ENCODE data around the gene ALDH2. TPM values are rescaled to one million over a fixed set of nuclear protein-coding genes. Genes with fewer than 3 reads are reported as not detected.

ALDH2 gene
- total RNA-seq, 1 donor from 2014 or later, result 59.5 TPM

GRCh38 chr12:111768159-111768895 lies 1.6 kb downstream of the ALDH2 start:
- no peaks in the 10 kb centered on the region for H3K9me3 Mint-ChIP-seq
- peaks cover 12% of the 10 kb centered on the region for H3K4me1 Mint-ChIP-seq (ENCODE audit: unreplicated experiment)
- H3K27ac Mint-ChIP-seq, result no peak overlapping the region
- no peaks in the 10 kb centered on the region for H3K36me3 Mint-ChIP-seq
- peak overlapping the region; percentile 98 for H3K4me3 Mint-ChIP-seq
- no peak for DNase-seq (ENCODE audit: extremely low spot score, unreplicated experiment)
- peaks cover 10% of the 10 kb centered on the region for H3K27me3 Mint-ChIP-seq
- TF ChIP-seq CTCF (conservative IDR thresholded peaks at IDR 0.05), result no peak

- no peaks in the 10 kb centered on the region for H3K36me3 Mint-ChIP-seq
- no peak overlapping the region for H3K27ac Mint-ChIP-seq
- TF ChIP-seq CTCF (conservative IDR thresholded peaks at IDR 0.05), result no peak
- H3K9me3 Mint-ChIP-seq, result no peaks in the 10 kb centered on the region
- peaks cover 23% of the 10 kb centered on the region for H3K4me1 Mint-ChIP-seq (ENCODE audit: unreplicated experiment)
- peaks cover 7% of the 10 kb centered on the region for H3K27me3 Mint-ChIP-seq
- H3K4me3 Mint-ChIP-seq, result no peak overlapping the region
- no peak for DNase-seq (ENCODE audit: extremely low spot score, unreplicated experiment)
These were observed 2.9 kb downstream of the ALDH2 start for GRCh38 chr12:111769599-111769998.

- no peak for TF ChIP-seq CTCF (conservative IDR thresholded peaks at IDR 0.05)
- Mint-ChIP-seq H3K9me3 (no peaks in the 10 kb centered on the region), H3K27ac (peak overlapping the region; percentile 81), H3K36me3 (no peaks in the 10 kb centered on the region), H3K4me3 (peak overlapping the region; percentile 31), H3K27me3 (no peaks in the 10 kb centered on the region), H3K4me1 (ENCODE audit: unreplicated experiment) (peaks cover 28% of the 10 kb centered on the region)
- no peak for DNase-seq (ENCODE audit: extremely low spot score, unreplicated experiment)
These were observed 7.2 kb downstream of the ALDH2 start for GRCh38 chr12:111773801-111774551.

GRCh38 chr12:111775205-111776193 lies 8.8 kb downstream of the ALDH2 start:
- peaks cover 3% of the 10 kb centered on the region for H3K9me3 Mint-ChIP-seq
- peak overlapping the region; percentile 80 for H3K27ac Mint-ChIP-seq
- no peaks in the 10 kb centered on the region for H3K27me3 Mint-ChIP-seq
- TF ChIP-seq CTCF (conservative IDR thresholded peaks at IDR 0.05), result no peak
- peaks cover 3% of the 10 kb centered on the region for H3K36me3 Mint-ChIP-seq
- peak overlapping the region; percentile 62 for H3K4me3 Mint-ChIP-seq
- peaks cover 28% of the 10 kb centered on the region for H3K4me1 Mint-ChIP-seq (ENCODE audit: unreplicated experiment)
- DNase-seq (ENCODE audit: extremely low spot score, unreplicated experiment), result no peak

- no peak overlapping the region for H3K4me3 Mint-ChIP-seq
- peaks cover 6% of the 10 kb centered on the region for H3K9me3 Mint-ChIP-seq
- no peak for DNase-seq (ENCODE audit: extremely low spot score, unreplicated experiment)
- no peak for TF ChIP-seq CTCF (conservative IDR thresholded peaks at IDR 0.05)
- H3K27me3 Mint-ChIP-seq, result no peaks in the 10 kb centered on the region
- H3K36me3 Mint-ChIP-seq, result peaks cover 7% of the 10 kb centered on the region
- peaks cover 28% of the 10 kb centered on the region for H3K4me1 Mint-ChIP-seq (ENCODE audit: unreplicated experiment)
- no peak overlapping the region for H3K27ac Mint-ChIP-seq
These were observed 10.2 kb downstream of the ALDH2 start for GRCh38 chr12:111776836-111777344.

Data from type B pancreatic cell (in vitro differentiated cells).